Fibroblast of peridontal ligament (primary cell): Measurements from ENCODE around the gene MEIOC.
"Not testable (repeated sequence)": the region's sequence is repeated elsewhere in the genome, so short reads cannot be mapped to it uniquely, and the experiment has no call there.

ENCODE experiments used
- DNase-seq: peaks from one replicate; pipeline ENCODE4 v3.0.0-alpha.2; 2010; ENCODE audit errors: extremely low read depth

Gene MEIOC

GRCh38 chr17:44647736-44648135 lies 8.5 kb upstream of the MEIOC start:
- no peak for DNase-seq

- no peak for DNase-seq
Measured at GRCh38 chr17:44648963-44649362, 7.3 kb upstream of the MEIOC start.

- DNase-seq = no peak
Measured at GRCh38 chr17:44651228-44651627, 5.0 kb upstream of the MEIOC start.

- DNase-seq = no peak
Measured at GRCh38 chr17:44652727-44653126, 3.5 kb upstream of the MEIOC start.

- no peak for DNase-seq
Measured at GRCh38 chr17:44653384-44653783, 2.9 kb upstream of the MEIOC start.

- DNase-seq = no peak
Measured at GRCh38 chr17:44653954-44654353, 2.3 kb upstream of the MEIOC start.

GRCh38 chr17:44661835-44662234 lies 5.6 kb downstream of the MEIOC start:
- DNase-seq = no peak

- DNase-seq = no peak
Measured at GRCh38 chr17:44663095-44663494, 6.8 kb downstream of the MEIOC start.

GRCh38 chr17:44664867-44665266 lies 8.6 kb downstream of the MEIOC start:
- DNase-seq = no peak

GRCh38 chr17:44666006-44666405 lies 9.7 kb downstream of the MEIOC start:
- no peak for DNase-seq

GRCh38 chr17:44672479-44673093 lies 16.3 kb downstream of the MEIOC start:
- peak; percentile 68 for DNase-seq

GRCh38 chr17:44673893-44674292 lies 17.6 kb downstream of the MEIOC start:
- DNase-seq = peak; percentile 13

GRCh38 chr17:44677136-44677535 lies 20.9 kb downstream of the MEIOC start:
- DNase-seq = peak; percentile 50

- DNase-seq = not testable (repeated sequence)
Measured at GRCh38 chr17:44683303-44683702, 27.0 kb downstream of the MEIOC start.

GRCh38 chr17:44687756-44688155 lies 31.5 kb downstream of the MEIOC start:
- peak; percentile 36 for DNase-seq

GRCh38 chr17:44688200-44688599 lies 31.9 kb downstream of the MEIOC start:
- DNase-seq = no peak

- no peak for DNase-seq
Measured at GRCh38 chr17:44688675-44689476, 32.6 kb downstream of the MEIOC start.

- peak; percentile 94 for DNase-seq
Measured at GRCh38 chr17:44689477-44690217, 33.4 kb downstream of the MEIOC start, which contains the start of gene CCDC43. Gene CCDC43 (minus strand): TSS chr17:44689776. CDS start chr17:44689753, 23 bp downstream.

- DNase-seq = peak; percentile 33
Measured at GRCh38 chr17:44690746-44691306, 34.6 kb downstream of the MEIOC start.

GRCh38 chr17:44693609-44694008 lies 37.3 kb downstream of the MEIOC start:
- DNase-seq = no peak

GRCh38 chr17:44700288-44700687 lies 44.0 kb downstream of the MEIOC start:
- DNase-seq = not testable (repeated sequence)

- DNase-seq = no peak
Measured at GRCh38 chr17:44707755-44708400, 51.6 kb downstream of the MEIOC start.
